Suprapubic skin (tissue), 4 donors: ENCODE data around the gene DYNLRB1.

ENCODE experiments used
- CTCF ChIP-seq, 2 donors: fragments of 200-600 bp in 1 of 2; fragments of 450-650 bp in 1 of 2; sonication (generic) in 1 of 2; IDR thresholded peaks; one replicate each; pipeline ENCODE4 v1.5.1; 2016 to 2019; ENCODE audit warnings: antibody characterized with exemption in 2 of 2, mild to moderate bottlenecking in 1 of 2, moderate library complexity in 1 of 2
- EP300 ChIP-seq: sonication (generic); formaldehyde crosslinking; IDR thresholded peaks from one replicate; pipeline ENCODE4 v1.6.1; 2017; ENCODE audit warnings: antibody characterized with exemption
- POLR2A ChIP-seq, 2 donors: fragments of 450-650 bp; IDR thresholded peaks; one replicate each; pipeline ENCODE4 v1.6.1; 2017; ENCODE audit warnings: antibody characterized with exemption in 2 of 2, mild to moderate bottlenecking in 2 of 2, moderate library complexity in 2 of 2
- POLR2AphosphoS5 ChIP-seq, 3 donors: sonication (generic); formaldehyde crosslinking; IDR thresholded peaks; one replicate each; pipeline ENCODE4 v1.6.1; 2017; ENCODE audit warnings: antibody characterized with exemption in 3 of 3

GRCh38 chr20:34491932-34492509, 24.2 kb upstream of the DYNLRB1 start:
- TF ChIP-seq CTCF (IDR thresholded peaks at IDR 0.05) (no peak), POLR2A (IDR thresholded peaks at IDR 0.05) (no peak), POLR2AphosphoS5 (IDR thresholded peaks at IDR 0.05) (no peak), EP300 (no peak)
